ENCODE results near the gene RIPK4. TPM values are rescaled to one million over a fixed set of nuclear protein-coding genes. Genes with fewer than 3 reads are reported as not detected.

The RIPK4 gene
- total RNA-seq, 4 donors from 2014 or later = 38.6 to 59.5 (median 50.0) TPM

GRCh38 chr21:41744028-41744930 is 22.6 kb downstream of the RIPK4 start:
- H3K27me3 ChIP-seq = no peaks in the 10 kb centered on the region

GRCh38 chr21:41743321-41744027 is 23.4 kb downstream of the RIPK4 start:
- Histone ChIP-seq H3K36me3 (peaks cover 68% of the 10 kb centered on the region), H3K27ac (no peak overlapping the region), H3K4me1 (no peaks in the 10 kb centered on the region), H3K27me3 (no peaks in the 10 kb centered on the region), H3K9me3 (peaks cover 1% of the 10 kb centered on the region), H3K4me3 (no peak overlapping the region)
- 76% methylated on average over 16 of the region's 26 CpGs for WGBS
- no peak for TF ChIP-seq EP300 (IDR thresholded peaks at IDR 0.05)
- no peak for TF ChIP-seq POLR2A (IDR thresholded peaks at IDR 0.05)
- TF ChIP-seq CTCF (IDR thresholded peaks at IDR 0.05) = no peak
- no peak for DNase-seq (ENCODE audit: low spot score in 2 of 2)

More at GRCh38 chr21:41744028-41744930, 22.6 kb downstream of the RIPK4 start:
- TF ChIP-seq CTCF (IDR thresholded peaks at IDR 0.05) = no peak
- TF ChIP-seq POLR2A (IDR thresholded peaks at IDR 0.05) = no peak
- TF ChIP-seq POLR2AphosphoS5 (IDR thresholded peaks at IDR 0.05) = no peak
- TF ChIP-seq EP300 (IDR thresholded peaks at IDR 0.05) = no peak
- Histone ChIP-seq H3K9me3 (no peaks in the 10 kb centered on the region), H3K4me3 (no peak overlapping the region), H3K36me3 (peaks cover 60% of the 10 kb centered on the region), H3K4me1 (no peaks in the 10 kb centered on the region), H3K27ac (no peak overlapping the region)
- DNase-seq (ENCODE audit: low spot score in 2 of 2) = no peak
- 85% methylated on average over 20 of the region's 43 CpGs for WGBS

GRCh38 chr21:41742073-41742875 is 24.6 kb downstream of the RIPK4 start:
- Histone ChIP-seq H3K4me3 (no peak overlapping the region), H3K9me3 (peaks cover 10% of the 10 kb centered on the region), H3K4me1 (no peaks in the 10 kb centered on the region), H3K27ac (no peak overlapping the region), H3K27me3 (no peaks in the 10 kb centered on the region), H3K36me3 (peaks cover 70% of the 10 kb centered on the region)
- 86% methylated on average over 28 of the region's 30 CpGs for WGBS
- TF ChIP-seq EP300 (IDR thresholded peaks at IDR 0.05) (no peak), POLR2A (IDR thresholded peaks at IDR 0.05) (no peak), CTCF (IDR thresholded peaks at IDR 0.05) (no peak), POLR2AphosphoS5 (IDR thresholded peaks at IDR 0.05) (no peak)
- no peak for DNase-seq (ENCODE audit: low spot score in 2 of 2)

- Histone ChIP-seq H3K27ac (no peak overlapping the region), H3K4me1 (no peaks in the 10 kb centered on the region), H3K4me3 (no peak overlapping the region), H3K9me3 (peaks cover 10% of the 10 kb centered on the region), H3K27me3 (no peaks in the 10 kb centered on the region), H3K36me3 (peaks cover 67% of the 10 kb centered on the region)
- 91% methylated on average over 36 of the region's 55 CpGs for WGBS
- TF ChIP-seq EP300 (IDR thresholded peaks at IDR 0.05) = no peak
- TF ChIP-seq CTCF (IDR thresholded peaks at IDR 0.05) = no peak
- TF ChIP-seq POLR2AphosphoS5 (IDR thresholded peaks at IDR 0.05) = no peak
- no peak for TF ChIP-seq POLR2A (IDR thresholded peaks at IDR 0.05)
- no peak for DNase-seq (ENCODE audit: low spot score in 2 of 2)
Measured at GRCh38 chr21:41741253-41742072, 25.4 kb downstream of the RIPK4 start.

All from suprapubic skin (tissue), 4 donors.